Muscle layer of colon (tissue), 2 donors: ENCODE measurements around the gene ARRB1.
"Not testable (repeated sequence)": the region's sequence is repeated elsewhere in the genome, so short reads cannot be mapped to it uniquely, and the experiment has no call there.

Experiments
- H3K27ac ChIP-seq: one replicate; pipeline ENCODE4 v1.7.0; 2013; ENCODE audit warnings: low read depth, mild to moderate bottlenecking, low read length, moderate library complexity
- H3K27me3 ChIP-seq, 2 donors: one replicate each; pipeline ENCODE4 v1.7.0; 2013; ENCODE audit warnings: low read length in 2 of 2, mild to moderate bottlenecking in 2 of 2; ENCODE audit not compliant: insufficient read depth in 2 of 2, control insufficient read depth in 1 of 2
- H3K36me3 ChIP-seq: one replicate; pipeline ENCODE4 v1.7.0; 2013; ENCODE audit warnings: mild to moderate bottlenecking, low read length; ENCODE audit not compliant: insufficient read depth
- H3K4me1 ChIP-seq: one replicate; pipeline ENCODE4 v1.7.0; 2013; ENCODE audit warnings: mild to moderate bottlenecking, low read length; ENCODE audit not compliant: insufficient read depth
- H3K4me3 ChIP-seq, 2 donors: one replicate each; pipeline ENCODE4 v1.7.0; 2013; ENCODE audit warnings: low read length in 2 of 2, low read depth in 1 of 2, mild to moderate bottlenecking in 1 of 2, moderate library complexity in 1 of 2
- H3K9ac ChIP-seq: one replicate; pipeline ENCODE4 v1.7.0; 2013; ENCODE audit warnings: low read length
- H3K9me3 ChIP-seq: one replicate; pipeline ENCODE4 v1.7.0; 2013; ENCODE audit warnings: mild to moderate bottlenecking, low read length
- donor health status: abdominal sarcoma.
- donor health status: Adenocarcinoma of cecum.

The ARRB1 gene

DNA sequence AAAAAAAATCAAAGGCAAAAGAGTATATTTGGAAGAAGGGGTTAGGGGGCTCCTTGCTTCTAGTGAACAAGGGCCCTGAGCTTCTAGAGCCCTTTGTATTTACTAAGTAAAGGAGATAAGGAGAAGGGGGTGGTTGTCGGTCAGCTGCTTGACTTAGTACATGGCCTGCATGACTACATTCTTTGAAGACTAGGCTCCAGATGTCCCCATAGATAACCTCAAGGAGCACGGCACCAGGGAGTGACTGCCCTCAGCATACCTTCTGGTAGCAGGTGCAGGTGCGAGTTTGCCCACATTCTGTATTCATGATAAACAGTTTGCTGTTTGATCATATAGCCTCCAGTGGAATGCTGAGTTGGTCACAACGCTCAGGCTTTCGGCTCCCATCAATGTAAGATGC lies 15.4 kb upstream of the ARRB1 start:
- not testable (repeated sequence) for H3K9ac ChIP-seq, H3K36me3 ChIP-seq, H3K9me3 ChIP-seq, H3K4me1 ChIP-seq, H3K27ac ChIP-seq, H3K27me3 ChIP-seq, H3K4me3 ChIP-seq

DNA sequence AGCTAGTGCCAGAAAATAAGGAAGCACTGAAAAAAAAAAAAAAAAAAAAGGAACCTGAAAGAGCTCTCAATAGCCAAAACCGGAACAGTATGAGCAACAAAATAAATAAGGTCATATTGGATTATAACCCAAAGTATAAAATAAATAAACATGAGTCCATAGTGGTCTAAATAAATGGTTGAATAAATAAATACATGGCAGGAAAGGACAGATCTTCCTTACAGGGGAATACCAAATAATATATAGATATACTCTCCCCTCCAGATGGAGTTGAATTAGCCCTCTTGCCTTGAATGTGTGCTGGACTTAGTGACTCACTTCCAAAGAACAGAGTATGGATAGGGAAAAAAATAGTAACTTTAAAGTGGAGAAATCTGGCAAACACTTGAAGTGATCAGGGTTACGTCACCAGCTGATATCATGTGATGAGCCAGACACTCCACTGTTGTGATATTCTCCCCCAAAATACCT lies 14.3 kb upstream of the ARRB1 start:
- H3K36me3 ChIP-seq, result no peaks in the 10 kb centered on the region
- H3K27ac ChIP-seq, result no peak overlapping the region
- no peak overlapping the region for H3K4me3 ChIP-seq

DNA sequence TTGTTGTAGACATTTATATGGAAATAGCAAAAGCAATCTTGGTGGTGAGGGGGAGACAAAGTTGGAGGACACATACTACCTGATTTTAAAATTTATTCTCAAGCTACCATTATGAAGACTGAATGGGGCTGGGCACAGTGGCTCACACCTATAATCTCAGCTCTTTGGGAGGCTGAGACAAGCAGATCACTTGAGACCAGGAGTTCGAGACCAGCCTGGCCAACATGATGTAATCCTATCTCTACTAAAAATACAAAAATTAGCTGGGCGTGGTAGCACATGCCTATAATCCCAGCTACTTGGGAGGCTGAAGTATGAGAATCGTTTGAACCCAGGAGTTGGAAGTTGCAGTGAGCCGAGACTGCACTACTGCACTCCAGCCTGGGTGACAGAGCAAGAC lies 10.8 kb upstream of the ARRB1 start:
- not testable (repeated sequence) for H3K9ac ChIP-seq, H3K27me3 ChIP-seq, H3K4me3 ChIP-seq, H3K27ac ChIP-seq, H3K36me3 ChIP-seq, H3K4me1 ChIP-seq, H3K9me3 ChIP-seq

More for the DNA sequence above, 14.3 kb upstream of the ARRB1 start:
- H3K9ac ChIP-seq, result no peak overlapping the region
- no peaks in the 10 kb centered on the region for H3K4me1 ChIP-seq
- no peaks in the 10 kb centered on the region for H3K27me3 ChIP-seq
- H3K9me3 ChIP-seq, result no peaks in the 10 kb centered on the region

DNA sequence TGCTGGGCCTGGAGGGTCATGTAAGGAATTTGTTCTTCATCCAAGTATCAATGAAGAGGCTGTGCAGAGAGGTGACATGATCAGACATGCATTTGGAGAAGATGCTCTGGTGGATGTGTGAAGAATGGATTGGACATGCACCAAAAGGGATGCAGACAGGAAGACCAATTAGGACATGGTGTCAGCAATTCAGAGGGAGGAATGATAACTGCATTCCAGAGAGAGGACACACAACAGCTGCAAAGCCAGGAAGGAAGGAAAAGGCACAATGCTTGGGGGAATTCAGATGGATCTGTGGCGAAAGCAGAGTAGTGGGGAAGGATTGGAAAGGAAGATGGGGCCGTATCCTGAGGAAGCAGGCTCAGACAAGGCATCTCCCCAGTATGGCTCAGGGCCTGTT lies 5.2 kb upstream of the ARRB1 start:
- Histone ChIP-seq H3K4me3 (no peak overlapping the region), H3K36me3 (no peaks in the 10 kb centered on the region), H3K27ac (no peak overlapping the region), H3K9ac (no peak overlapping the region), H3K4me1 (peaks cover 9% of the 10 kb centered on the region), H3K27me3 (no peaks in the 10 kb centered on the region), H3K9me3 (no peaks in the 10 kb centered on the region)

DNA sequence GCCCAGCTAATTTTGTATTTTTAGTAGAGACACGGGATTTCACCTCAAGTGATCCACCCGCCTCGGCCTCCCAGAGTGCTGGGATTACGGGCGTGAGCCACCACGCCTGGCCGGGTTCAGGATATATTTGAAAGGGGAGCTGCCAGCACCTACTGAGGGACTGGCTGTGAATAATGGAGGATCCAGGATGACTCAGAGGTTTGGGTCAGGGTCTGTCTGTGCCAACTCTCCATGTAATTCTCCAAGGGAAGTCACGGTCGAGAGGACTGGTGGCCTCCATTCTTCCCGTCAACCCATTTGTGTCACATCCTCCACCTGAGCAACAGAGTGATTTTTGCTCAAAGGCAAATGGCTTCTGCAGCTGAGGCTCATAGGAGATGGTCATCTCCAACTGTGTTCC lies 3.6 kb upstream of the ARRB1 start:
- Histone ChIP-seq H3K4me1 (peaks cover 15% of the 10 kb centered on the region), H3K36me3 (no peaks in the 10 kb centered on the region), H3K27ac (no peak overlapping the region), H3K9me3 (no peaks in the 10 kb centered on the region), H3K4me3 (no peak overlapping the region), H3K9ac (no peak overlapping the region), H3K27me3 (no peaks in the 10 kb centered on the region)

DNA sequence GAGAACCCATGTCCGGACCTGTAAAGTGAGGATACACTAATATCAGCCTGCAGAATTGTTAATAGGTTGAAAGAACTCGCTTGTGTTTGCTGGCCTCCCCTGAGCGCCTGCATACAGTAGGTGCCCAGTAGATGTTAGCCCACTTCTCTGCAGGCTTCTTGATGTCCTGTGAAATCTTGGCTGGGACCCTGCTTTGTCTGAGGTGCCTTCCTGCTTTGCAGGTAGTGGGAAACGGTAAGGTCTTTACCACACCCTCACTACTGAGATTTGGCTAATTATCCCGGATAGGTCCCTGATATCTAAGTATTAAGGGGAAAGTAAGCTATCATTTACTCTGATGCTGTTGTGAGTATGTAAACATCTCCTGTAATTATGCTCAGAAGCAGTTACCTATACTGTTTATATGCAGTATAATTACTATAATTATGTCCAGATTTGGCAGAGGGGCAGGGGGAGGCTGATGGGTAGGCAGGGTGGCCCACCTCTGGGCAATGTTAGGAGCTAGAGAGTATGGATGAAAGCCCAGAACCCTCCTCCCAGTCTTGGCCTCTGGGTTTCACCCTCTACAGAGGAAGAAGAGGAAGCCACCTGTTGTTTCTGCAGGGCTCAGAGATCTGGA lies 1.2 kb upstream of the ARRB1 start:
- Histone ChIP-seq H3K27ac (peak overlapping the region; percentile 57), H3K4me3 (peak overlapping the region; percentile 58 to 73), H3K36me3 (no peaks in the 10 kb centered on the region), H3K9ac (peak overlapping the region; percentile 2), H3K4me1 (peaks cover 38% of the 10 kb centered on the region), H3K9me3 (no peaks in the 10 kb centered on the region), H3K27me3 (no peaks in the 10 kb centered on the region)

DNA sequence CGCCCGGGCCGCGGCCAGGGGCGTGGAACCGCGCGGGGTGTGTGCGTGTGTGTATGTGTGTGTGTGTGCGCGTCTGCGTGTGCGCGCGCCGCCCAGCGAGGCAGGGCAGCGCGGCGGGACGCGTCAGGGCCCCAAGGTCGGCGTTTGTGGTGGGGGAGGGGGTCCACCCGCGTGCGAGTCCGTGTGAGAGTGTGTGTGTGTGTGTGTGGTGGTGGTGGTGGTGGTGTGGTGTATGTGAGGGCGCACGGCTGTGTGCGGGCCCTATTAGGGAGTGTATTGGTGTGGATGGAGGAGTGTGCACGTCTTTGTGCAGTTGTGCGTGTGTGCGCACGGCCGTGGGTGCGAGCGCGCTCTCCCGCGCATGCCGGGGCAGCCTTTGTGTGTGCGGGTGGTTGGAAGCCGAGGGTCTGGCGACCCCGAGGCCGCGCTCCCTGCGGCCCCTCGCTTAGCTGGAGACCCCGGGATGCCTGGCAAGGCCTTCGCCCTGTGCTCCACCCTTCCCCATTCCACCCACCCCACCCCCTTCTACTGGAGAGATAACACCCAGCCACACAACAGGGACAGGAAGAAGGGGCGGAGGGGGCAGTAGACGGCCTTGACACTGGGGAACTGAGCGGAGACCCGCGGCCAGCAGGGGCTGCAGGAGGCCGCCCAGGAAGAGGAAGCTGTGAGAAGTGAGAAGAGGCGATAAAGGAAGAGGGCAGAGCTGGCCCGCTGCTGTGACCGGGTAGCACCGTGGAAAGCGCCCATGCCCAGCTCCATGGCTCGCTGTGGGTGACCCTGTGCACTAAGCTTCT lies 528 bp upstream of the ARRB1 start:
- no peaks in the 10 kb centered on the region for H3K36me3 ChIP-seq
- peaks cover 45% of the 10 kb centered on the region for H3K4me1 ChIP-seq
- no peaks in the 10 kb centered on the region for H3K27me3 ChIP-seq
- H3K27ac ChIP-seq, result peak overlapping the region; percentile 57
- H3K9ac ChIP-seq, result peak overlapping the region; percentile 2
- H3K9me3 ChIP-seq, result no peaks in the 10 kb centered on the region
- H3K4me3 ChIP-seq, result peak overlapping the region; percentile 58 to 73

DNA sequence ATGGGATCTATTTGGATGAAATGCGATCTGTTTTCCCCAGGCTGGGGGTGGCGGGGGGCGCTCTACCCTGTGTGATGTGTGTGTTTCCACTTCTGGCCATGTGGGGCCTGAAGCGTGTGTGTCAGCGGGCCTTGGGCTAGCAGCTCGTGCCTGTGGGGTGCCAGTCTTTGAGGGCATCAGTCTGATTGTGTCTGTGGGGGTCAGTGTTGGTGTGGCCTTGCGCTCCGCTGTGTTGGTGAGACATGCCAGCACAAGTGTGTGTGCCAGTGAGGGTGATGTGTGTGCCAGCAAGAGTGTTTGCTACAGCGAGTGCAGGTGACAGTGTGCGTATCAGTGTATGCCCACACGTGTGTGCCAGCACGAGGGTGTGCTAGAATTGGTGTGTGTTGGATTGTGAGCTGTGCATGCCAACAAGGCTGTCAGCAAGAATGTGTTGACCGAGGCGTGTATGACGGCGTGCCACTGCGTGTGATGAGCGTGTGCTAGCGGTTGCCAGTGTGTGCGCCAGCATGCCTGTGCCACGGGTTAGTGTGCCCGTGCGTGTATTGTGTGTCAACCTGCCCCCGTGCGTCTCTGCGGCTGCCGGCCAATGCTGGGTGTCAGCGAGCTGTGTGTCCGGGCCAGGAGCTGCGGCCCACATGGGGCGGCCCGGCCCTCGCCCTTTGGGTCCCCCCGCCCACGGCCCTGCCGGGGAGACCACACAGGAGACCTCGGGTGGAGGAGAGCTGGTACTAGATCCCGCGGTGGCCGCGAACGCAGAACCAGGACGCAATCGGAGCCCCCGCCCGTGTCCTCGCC lies 519 bp downstream of the ARRB1 start:
- Histone ChIP-seq H3K9me3 (no peaks in the 10 kb centered on the region), H3K36me3 (no peaks in the 10 kb centered on the region), H3K9ac (peak overlapping the region; percentile 83), H3K27me3 (no peaks in the 10 kb centered on the region), H3K4me3 (peak overlapping the region; percentile 87 to 96), H3K4me1 (peaks cover 56% of the 10 kb centered on the region), H3K27ac (peak overlapping the region; percentile 92)

DNA sequence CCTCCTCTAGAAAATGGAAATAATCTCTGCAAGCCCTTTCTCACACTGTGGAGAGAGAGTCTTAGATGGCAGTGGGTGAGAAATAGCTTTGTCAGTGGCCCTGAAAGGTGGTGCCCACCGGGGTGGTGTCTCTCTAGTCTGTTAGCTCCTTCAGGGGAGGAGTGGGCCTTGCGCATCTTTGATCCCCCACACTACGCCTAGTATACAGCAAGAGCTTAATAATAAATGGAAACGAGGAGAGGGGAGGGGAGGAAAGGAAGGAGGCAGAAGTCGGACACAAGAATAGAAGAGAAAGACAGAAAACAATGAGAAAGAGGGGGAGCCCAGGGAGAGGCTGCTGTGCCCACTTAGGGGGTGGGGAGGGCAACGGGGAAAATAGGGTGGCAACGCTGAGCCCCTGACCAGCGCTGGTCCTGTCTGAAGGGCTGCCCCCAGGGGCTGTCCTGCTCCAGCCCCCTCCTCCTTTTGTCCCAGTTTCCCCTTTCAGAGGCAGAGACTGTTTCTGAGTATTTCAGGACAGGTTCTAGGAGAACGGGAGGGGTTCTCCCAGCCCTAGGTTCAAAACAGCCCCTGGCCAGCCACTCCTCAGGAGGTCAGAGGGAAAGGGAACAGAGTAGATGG lies 1.2 kb downstream of the ARRB1 start:
- peak overlapping the region; percentile 83 for H3K9ac ChIP-seq
- H3K27ac ChIP-seq, result peak overlapping the region; percentile 92
- peak overlapping the region; percentile 87 to 96 for H3K4me3 ChIP-seq
- H3K4me1 ChIP-seq, result peaks cover 61% of the 10 kb centered on the region
- H3K36me3 ChIP-seq, result no peaks in the 10 kb centered on the region
- no peaks in the 10 kb centered on the region for H3K9me3 ChIP-seq
- H3K27me3 ChIP-seq, result no peaks in the 10 kb centered on the region

DNA sequence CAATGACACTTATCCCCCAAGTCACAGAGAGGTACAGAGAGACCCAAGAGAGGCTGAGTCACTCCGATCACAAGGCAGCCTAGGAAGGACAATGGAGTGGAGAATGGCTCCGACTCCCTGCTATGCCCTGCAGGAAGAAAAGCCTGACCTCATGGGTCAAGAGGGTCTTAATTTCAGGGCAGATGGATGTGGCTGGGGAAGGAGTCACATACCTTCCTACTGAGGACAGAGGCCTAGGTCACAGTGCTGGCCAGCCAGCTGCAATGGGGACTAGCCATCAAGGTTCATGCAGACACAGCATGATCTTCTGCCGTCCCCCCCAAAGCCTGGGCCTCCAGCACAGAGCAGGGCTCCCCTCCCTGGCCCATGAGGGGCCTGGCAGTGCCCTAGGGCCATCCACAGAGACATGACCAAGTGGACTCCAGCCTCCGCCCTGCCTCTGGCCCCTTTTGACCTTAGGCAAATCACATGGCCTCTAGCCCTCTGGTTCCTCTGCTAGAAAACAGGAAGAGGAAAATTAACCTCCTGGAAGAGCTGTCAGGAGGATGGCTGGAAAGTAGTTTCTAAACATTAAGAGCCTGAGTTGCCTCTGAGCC lies 1.8 kb downstream of the ARRB1 start:
- Histone ChIP-seq H3K27ac (peak overlapping the region; percentile 92), H3K4me1 (peaks cover 67% of the 10 kb centered on the region), H3K4me3 (peak overlapping the region in 1 of 2 donors; percentile 96), H3K9ac (peak overlapping the region; percentile 83), H3K9me3 (no peaks in the 10 kb centered on the region), H3K36me3 (no peaks in the 10 kb centered on the region), H3K27me3 (no peaks in the 10 kb centered on the region)
